Dendritic cell treated with granulocyte-macrophage colony-stimulating factor and Interleukin-4, amounts not matched to agents 40 ng/mL and 50 ng/mL, for 4 days (primary cell): ENCODE data around the gene ZNF423.

ENCODE experiments used
- H3K27ac Mint-ChIP-seq: one replicate; pipeline ENCODE4 v1.8.0; 2022; ENCODE audit warnings: mild to moderate bottlenecking, mixed read lengths
- H3K27me3 Mint-ChIP-seq: one replicate; pipeline ENCODE4 v1.8.0; 2022; ENCODE audit warnings: mild to moderate bottlenecking, mixed read lengths
- H3K36me3 Mint-ChIP-seq: one replicate; pipeline ENCODE4 v1.8.0; 2022; ENCODE audit warnings: low read depth, mixed read lengths
- H3K4me1 Mint-ChIP-seq: one replicate; pipeline ENCODE4 v1.8.0; 2022; ENCODE audit warnings: low read depth, mixed read lengths
- H3K4me3 Mint-ChIP-seq: one replicate; pipeline ENCODE4 v1.8.0; 2022; ENCODE audit warnings: mild to moderate bottlenecking, moderate library complexity, mixed read lengths
- H3K9me3 Mint-ChIP-seq: one replicate; pipeline ENCODE4 v1.8.0; 2022; ENCODE audit warnings: mixed read lengths
- intact Hi-C: fragments of 100-400 bp; cut with micrococcal nuclease; formaldehyde crosslinking; loops from one replicate; pipeline ENCODE4 v1.15.0; 2022

Gene ZNF423

GRCh38 chr16:49587511-49587910 lies 268.4 kb downstream of the ZNF423 start:
- Mint-ChIP-seq H3K9me3 (no peaks in the 10 kb centered on the region), H3K36me3 (no peaks in the 10 kb centered on the region), H3K27me3 (no peaks in the 10 kb centered on the region), H3K4me1 (peaks cover 6% of the 10 kb centered on the region), H3K27ac (no peak overlapping the region), H3K4me3 (no peak overlapping the region)
- intact Hi-C loops: no loop called here

- H3K4me3 Mint-ChIP-seq: no peak overlapping the region
- no peaks in the 10 kb centered on the region for H3K9me3 Mint-ChIP-seq
- no peak overlapping the region for H3K27ac Mint-ChIP-seq
- H3K27me3 Mint-ChIP-seq: no peaks in the 10 kb centered on the region
- no peaks in the 10 kb centered on the region for H3K36me3 Mint-ChIP-seq
- intact Hi-C loops: no loop called here
- peaks cover 6% of the 10 kb centered on the region for H3K4me1 Mint-ChIP-seq
These were observed 269.2 kb downstream of the ZNF423 start for GRCh38 chr16:49586466-49587450.

GRCh38 chr16:49585143-49585832 lies 270.6 kb downstream of the ZNF423 start:
- H3K27ac Mint-ChIP-seq: no peak overlapping the region
- no peaks in the 10 kb centered on the region for H3K36me3 Mint-ChIP-seq
- H3K9me3 Mint-ChIP-seq: no peaks in the 10 kb centered on the region
- intact Hi-C loops: no loop called here
- no peaks in the 10 kb centered on the region for H3K4me1 Mint-ChIP-seq
- H3K4me3 Mint-ChIP-seq: no peak overlapping the region
- H3K27me3 Mint-ChIP-seq: no peaks in the 10 kb centered on the region

- no peaks in the 10 kb centered on the region for H3K4me1 Mint-ChIP-seq
- H3K27me3 Mint-ChIP-seq: no peaks in the 10 kb centered on the region
- intact Hi-C loops: no loop called here
- H3K27ac Mint-ChIP-seq: no peak overlapping the region
- no peak overlapping the region for H3K4me3 Mint-ChIP-seq
- no peaks in the 10 kb centered on the region for H3K9me3 Mint-ChIP-seq
- H3K36me3 Mint-ChIP-seq: no peaks in the 10 kb centered on the region
These were observed 272.0 kb downstream of the ZNF423 start for GRCh38 chr16:49583911-49584310.

DNA sequence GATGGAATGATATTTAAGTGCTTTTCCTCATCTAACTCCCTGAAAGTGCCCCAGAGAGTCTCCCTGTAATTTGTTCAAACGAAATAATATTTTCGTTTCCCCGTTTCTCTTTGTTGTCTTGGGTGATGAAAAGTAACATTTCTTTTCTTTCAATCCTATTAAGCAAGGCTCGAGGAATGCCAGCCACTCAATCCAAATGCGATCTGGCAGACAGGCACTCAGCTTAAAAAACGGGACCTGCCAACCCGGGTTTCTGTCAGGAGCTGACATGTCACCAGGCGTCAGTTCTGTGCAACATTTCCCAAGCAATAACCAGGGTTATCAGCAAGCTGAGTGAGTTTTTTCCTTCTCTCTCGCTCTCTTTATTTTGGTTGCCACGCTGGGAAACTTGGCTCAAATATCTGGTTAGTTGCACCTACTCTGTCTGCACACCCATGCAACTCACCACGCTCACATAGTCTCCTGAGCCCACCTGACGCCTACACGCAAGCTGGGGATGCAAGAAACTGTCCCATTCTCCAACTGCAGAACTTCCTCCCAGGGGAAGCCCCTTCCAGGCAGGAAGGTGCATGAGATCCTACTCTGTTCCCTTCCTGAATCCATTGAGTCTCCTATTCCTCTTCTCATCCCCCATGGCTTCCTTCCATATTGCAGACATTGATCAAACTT lies 274.1 kb downstream of the ZNF423 start:
- Mint-ChIP-seq H3K27me3 (peaks cover 6% of the 10 kb centered on the region), H3K4me1 (peaks cover 8% of the 10 kb centered on the region), H3K4me3 (no peak overlapping the region), H3K27ac (no peak overlapping the region), H3K9me3 (no peaks in the 10 kb centered on the region), H3K36me3 (no peaks in the 10 kb centered on the region)
- intact Hi-C loops: no loop called here

GRCh38 chr16:49580751-49581303 lies 275.1 kb downstream of the ZNF423 start:
- H3K4me1 Mint-ChIP-seq: peaks cover 12% of the 10 kb centered on the region
- intact Hi-C loops: no loop called here
- no peak overlapping the region for H3K4me3 Mint-ChIP-seq

GRCh38 chr16:49578435-49579024 lies 277.4 kb downstream of the ZNF423 start:
- Mint-ChIP-seq H3K36me3 (no peaks in the 10 kb centered on the region), H3K4me3 (no peak overlapping the region), H3K4me1 (peaks cover 26% of the 10 kb centered on the region), H3K27ac (peak overlapping the region; percentile 37), H3K9me3 (no peaks in the 10 kb centered on the region), H3K27me3 (peaks cover 6% of the 10 kb centered on the region)
- intact Hi-C loops: no loop called here

More at GRCh38 chr16:49580751-49581303, 275.1 kb downstream of the ZNF423 start:
- H3K9me3 Mint-ChIP-seq: no peaks in the 10 kb centered on the region
- no peaks in the 10 kb centered on the region for H3K36me3 Mint-ChIP-seq
- H3K27me3 Mint-ChIP-seq: peaks cover 6% of the 10 kb centered on the region
- no peak overlapping the region for H3K27ac Mint-ChIP-seq

GRCh38 chr16:49578018-49578417 lies 277.9 kb downstream of the ZNF423 start:
- peaks cover 26% of the 10 kb centered on the region for H3K4me1 Mint-ChIP-seq
- H3K4me3 Mint-ChIP-seq: no peak overlapping the region
- intact Hi-C loops: no loop called here
- no peaks in the 10 kb centered on the region for H3K36me3 Mint-ChIP-seq
- H3K27ac Mint-ChIP-seq: peak overlapping the region; percentile 37
- H3K27me3 Mint-ChIP-seq: peaks cover 6% of the 10 kb centered on the region
- H3K9me3 Mint-ChIP-seq: peaks cover 4% of the 10 kb centered on the region

DNA sequence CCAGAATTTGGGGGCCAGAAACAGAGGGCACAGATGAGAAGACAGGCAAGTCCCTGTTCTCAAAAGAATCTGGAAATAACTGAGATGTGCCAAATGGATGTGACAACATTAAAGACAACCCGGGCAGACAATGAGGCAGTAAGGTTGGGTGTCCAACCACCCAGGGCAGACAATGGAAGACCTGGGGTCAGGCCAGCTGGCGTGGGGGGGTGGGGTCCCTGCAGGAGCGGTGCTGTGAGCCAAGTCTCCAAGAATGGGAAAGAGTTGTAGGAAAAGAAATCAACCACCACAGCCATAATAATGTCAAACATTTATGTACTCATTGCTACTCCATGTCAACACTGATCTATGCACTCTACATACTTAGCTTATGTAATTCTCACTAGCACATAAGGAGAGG lies 279.0 kb downstream of the ZNF423 start:
- Mint-ChIP-seq H3K9me3 (peaks cover 10% of the 10 kb centered on the region), H3K4me1 (peaks cover 26% of the 10 kb centered on the region), H3K27me3 (peaks cover 6% of the 10 kb centered on the region), H3K27ac (no peak overlapping the region), H3K36me3 (no peaks in the 10 kb centered on the region), H3K4me3 (no peak overlapping the region)
- intact Hi-C loops: no loop called here

DNA sequence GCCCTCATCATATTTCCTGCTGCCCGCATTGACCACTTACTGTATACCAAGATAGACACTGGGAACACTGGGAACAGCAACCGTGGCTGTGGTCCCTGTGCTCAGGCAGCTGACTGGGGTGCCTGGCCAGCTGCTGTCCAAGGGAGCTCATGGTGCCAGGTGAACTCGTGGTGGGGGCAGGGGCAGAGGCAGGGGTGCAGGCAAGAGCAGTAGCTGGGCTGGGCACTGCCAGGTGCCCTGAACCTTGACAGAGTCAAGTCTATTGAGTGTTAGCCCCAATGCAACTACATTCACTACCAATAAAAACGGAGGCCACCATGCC lies 279.8 kb downstream of the ZNF423 start:
- intact Hi-C loops: no loop called here
- H3K4me3 Mint-ChIP-seq: no peak overlapping the region
- H3K36me3 Mint-ChIP-seq: no peaks in the 10 kb centered on the region
- H3K9me3 Mint-ChIP-seq: peaks cover 10% of the 10 kb centered on the region
- peaks cover 6% of the 10 kb centered on the region for H3K27me3 Mint-ChIP-seq
- peak overlapping the region; percentile 86 for H3K27ac Mint-ChIP-seq
- peaks cover 26% of the 10 kb centered on the region for H3K4me1 Mint-ChIP-seq

GRCh38 chr16:49575346-49576172 lies 280.4 kb downstream of the ZNF423 start:
- Mint-ChIP-seq H3K27ac (peak overlapping the region; percentile 86), H3K27me3 (peaks cover 6% of the 10 kb centered on the region), H3K9me3 (peaks cover 10% of the 10 kb centered on the region), H3K4me1 (peaks cover 26% of the 10 kb centered on the region), H3K4me3 (no peak overlapping the region), H3K36me3 (no peaks in the 10 kb centered on the region)
- intact Hi-C loops: no loop called here

DNA sequence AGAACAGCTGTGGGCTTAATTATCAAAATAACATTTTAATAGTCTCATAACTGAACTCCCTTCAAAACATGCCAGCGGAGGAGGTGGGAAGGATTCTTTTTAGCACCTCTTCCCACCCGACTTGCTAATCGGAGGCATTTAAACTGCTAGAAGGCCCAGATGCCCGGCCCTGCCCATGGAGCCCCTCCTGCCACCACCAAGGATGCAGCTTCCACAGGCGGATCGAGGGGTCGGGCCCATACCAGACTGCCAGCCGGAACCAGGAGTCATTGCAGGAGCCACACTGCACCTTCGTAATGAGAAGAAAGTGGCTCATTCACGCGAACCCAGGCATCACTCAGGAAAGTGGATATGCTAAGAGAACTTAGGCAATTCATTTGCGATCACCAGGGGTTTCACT lies 281.1 kb downstream of the ZNF423 start:
- Mint-ChIP-seq H3K9me3 (peaks cover 10% of the 10 kb centered on the region), H3K27ac (peak overlapping the region; percentile 86), H3K4me3 (no peak overlapping the region), H3K4me1 (peaks cover 26% of the 10 kb centered on the region), H3K27me3 (peaks cover 6% of the 10 kb centered on the region), H3K36me3 (no peaks in the 10 kb centered on the region)
- intact Hi-C loops: no loop called here

DNA sequence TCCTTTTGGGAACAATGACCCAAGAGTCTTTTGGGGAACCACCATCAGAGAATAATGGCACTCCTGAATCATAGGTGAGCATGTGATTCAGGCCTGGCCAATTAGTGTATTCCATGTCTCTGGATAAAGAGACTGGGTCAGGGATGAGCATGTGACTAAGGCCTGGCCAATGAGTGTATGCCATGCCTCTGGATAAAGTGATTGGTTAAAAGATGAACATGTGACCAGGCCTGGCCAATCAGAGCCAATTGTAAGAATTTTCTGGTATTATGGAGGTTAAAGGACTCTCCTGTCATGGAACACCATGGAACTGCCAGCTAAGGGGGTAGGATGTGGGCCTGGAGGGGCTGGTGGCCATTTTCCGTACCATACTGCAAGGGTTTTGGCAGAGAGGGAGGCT lies 288.0 kb downstream of the ZNF423 start:
- H3K36me3 Mint-ChIP-seq: no peaks in the 10 kb centered on the region
- H3K9me3 Mint-ChIP-seq: peaks cover 5% of the 10 kb centered on the region
- no peaks in the 10 kb centered on the region for H3K4me1 Mint-ChIP-seq
- intact Hi-C loops: no loop called here
- no peaks in the 10 kb centered on the region for H3K27me3 Mint-ChIP-seq
- H3K4me3 Mint-ChIP-seq: no peak overlapping the region
- no peak overlapping the region for H3K27ac Mint-ChIP-seq
